Activated CD4-positive, CD25-positive, alpha-beta regulatory T cell (primary cell): ENCODE measurements around the gene LGSN.
"Not testable (repeated sequence)": the region's sequence is repeated elsewhere in the genome, so short reads cannot be mapped to it uniquely, and the experiment has no call there.

Source experiments
- DNase-seq, 4 experiments: peaks; one replicate each; lab custom pipeline; 2025; lab: John Stamatoyannopoulos, UW

LGSN gene

GRCh38 chr6:63319939-63320338 lies at the start of gene LGSN:
TSS of gene LGSN (minus strand) at chr6:63319983. CDS start at chr6:63319943, 40 bp downstream.
- DNase-seq: no peak

- no peak for DNase-seq
Measured at GRCh38 chr6:63368347-63368746, 48.6 kb upstream of the LGSN start.

GRCh38 chr6:63362500-63363120 lies 42.8 kb upstream of the LGSN start:
- DNase-seq: not testable (repeated sequence)

GRCh38 chr6:63357384-63357783 lies 37.6 kb upstream of the LGSN start:
- DNase-seq: not testable (repeated sequence)

- no peak for DNase-seq
Measured at GRCh38 chr6:63355632-63356031, 35.8 kb upstream of the LGSN start.

- no peak for DNase-seq
Measured at GRCh38 chr6:63353286-63353630, 33.5 kb upstream of the LGSN start.

- DNase-seq: no peak
Measured at GRCh38 chr6:63352544-63353285, 32.9 kb upstream of the LGSN start.

- no peak for DNase-seq
Measured at GRCh38 chr6:63352069-63352543, 32.3 kb upstream of the LGSN start.

- no peak for DNase-seq
Measured at GRCh38 chr6:63349401-63349800, 29.6 kb upstream of the LGSN start.

GRCh38 chr6:63348836-63349235 lies 29.1 kb upstream of the LGSN start:
- no peak for DNase-seq

- DNase-seq: no peak
Measured at GRCh38 chr6:63347599-63347998, 27.8 kb upstream of the LGSN start.

GRCh38 chr6:63346217-63346835 lies 26.5 kb upstream of the LGSN start:
- no peak for DNase-seq

GRCh38 chr6:63340351-63340750 lies 20.6 kb upstream of the LGSN start:
- DNase-seq: no peak

- not testable (repeated sequence) for DNase-seq
Measured at GRCh38 chr6:63334652-63335051, 14.9 kb upstream of the LGSN start.

GRCh38 chr6:63333440-63333839 lies 13.7 kb upstream of the LGSN start:
- DNase-seq: no peak

GRCh38 chr6:63326630-63327029 lies 6.8 kb upstream of the LGSN start:
- not testable (repeated sequence) for DNase-seq

- no peak for DNase-seq
Measured at GRCh38 chr6:63322981-63323380, 3.2 kb upstream of the LGSN start.

- no peak for DNase-seq
Measured at GRCh38 chr6:63321821-63322220, 2.0 kb upstream of the LGSN start.

GRCh38 chr6:63317641-63318040 lies 2.1 kb downstream of the LGSN start:
- no peak for DNase-seq

GRCh38 chr6:63316113-63316512 lies 3.7 kb downstream of the LGSN start:
- no peak for DNase-seq

GRCh38 chr6:63313111-63313510 lies 6.7 kb downstream of the LGSN start:
- DNase-seq: no peak

GRCh38 chr6:63307581-63308246 lies 12.1 kb downstream of the LGSN start:
- no peak for DNase-seq

GRCh38 chr6:63306420-63306819 lies 13.4 kb downstream of the LGSN start:
- DNase-seq: no peak
